Keratinocyte (primary cell): ENCODE results near the gene INHBB.

Experiments used
- CTCF ChIP-seq, 3 experiments: IDR thresholded peaks in 1 of 3; conservative IDR thresholded peaks in 1 of 3; optimal IDR thresholded peaks in 1 of 3; 2 replicates in 2 of 3; 3 replicates in 1 of 3; pipeline versions ENCODE3 to v1.5.1; 2011; ENCODE audit warnings: low read length in 3 of 3, mild to moderate bottlenecking in 3 of 3, moderate library complexity in 2 of 3, control low read depth in 1 of 3, inconsistent platforms in 1 of 3; ENCODE audit not compliant: insufficient read depth in 2 of 3; ENCODE audit errors: extremely low read depth in 1 of 3
- EZH2 ChIP-seq: IDR thresholded peaks from one replicate; pipeline ENCODE4 v1.6.1; 2012; ENCODE audit warnings: inconsistent platforms, mild to moderate bottlenecking, low read length, moderate library complexity

DNA sequence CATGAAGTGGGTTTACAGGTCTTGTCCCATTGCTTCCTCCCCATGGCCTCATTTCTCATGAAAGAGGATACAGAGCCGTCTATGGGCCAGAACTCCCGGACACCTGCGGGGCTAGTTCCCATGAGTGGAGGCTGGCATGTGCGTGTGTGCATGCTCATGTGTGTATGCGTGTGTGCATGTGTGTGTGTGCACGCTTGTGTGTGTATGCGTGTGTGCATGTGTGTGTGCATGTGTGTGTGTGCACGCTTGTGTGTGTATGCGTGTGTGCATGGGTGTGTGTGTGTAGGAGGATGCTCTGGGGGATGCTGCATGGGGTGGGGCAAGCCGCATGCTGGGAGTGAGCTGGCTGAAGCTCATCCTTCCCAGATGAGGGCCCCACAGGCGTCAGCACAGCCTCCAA is 20.8 kb downstream of the INHBB start:
- TF ChIP-seq CTCF (optimal IDR thresholded peaks at IDR 0.05 in 1 of 3, IDR thresholded peaks at IDR 0.05 in 1 of 3, conservative IDR thresholded peaks at IDR 0.05 in 1 of 3; ENCODE audit: extremely low read depth in 1 of 3, insufficient read depth in 2 of 3, low read length in 3 of 3) (no peak), EZH2 (no peak)
